Skeletal muscle tissue (tissue), 4 donors: Measurements from ENCODE around the gene KRT83. TPM values are rescaled to one million over a fixed set of nuclear protein-coding genes. Genes with fewer than 3 reads are reported as not detected.

ENCODE experiments used
- H3K27ac ChIP-seq: one replicate; pipeline ENCODE4 v1.7.0; 2013; ENCODE audit warnings: mild to moderate bottlenecking, low read depth, low read length, inconsistent platforms
- H3K27me3 ChIP-seq, 3 donors: one replicate each; pipeline ENCODE4 v1.7.0; 2013; ENCODE audit warnings: low read length in 3 of 3; ENCODE audit not compliant: control insufficient read depth in 3 of 3, insufficient read depth in 3 of 3
- H3K36me3 ChIP-seq, 3 donors: one replicate each; pipeline ENCODE4 v1.7.0; 2013; ENCODE audit warnings: low read length in 3 of 3; ENCODE audit not compliant: control insufficient read depth in 3 of 3, insufficient read depth in 3 of 3
- H3K4me1 ChIP-seq, 3 donors: one replicate each; pipeline ENCODE4 v1.7.0; 2013; ENCODE audit warnings: low read length in 3 of 3, mild to moderate bottlenecking in 3 of 3; ENCODE audit not compliant: control insufficient read depth in 3 of 3, insufficient read depth in 3 of 3
- H3K4me3 ChIP-seq, 3 donors: one replicate each; pipeline ENCODE4 v1.7.0; 2013; ENCODE audit warnings: low read length in 3 of 3
- H3K9ac ChIP-seq, 3 donors: one replicate each; pipeline ENCODE4 v1.7.0; 2013; ENCODE audit warnings: low read length in 3 of 3, mild to moderate bottlenecking in 3 of 3, moderate library complexity in 2 of 3, low read depth in 1 of 3
- H3K9me3 ChIP-seq, 3 donors: one replicate each; pipeline ENCODE4 v1.7.0; 2013; ENCODE audit warnings: low read length in 3 of 3; ENCODE audit not compliant: control insufficient read depth in 3 of 3
- total RNA-seq: library from RNA; depleted of rRNA; stranded (reverse); fragments of >200 nt; gene quantifications from one replicate; pipeline ENCODE4 v1.2.3, GENCODE V29; 2014
- donor health status: Osteomylitis.

KRT83 gene
- not detected for total RNA-seq

DNA sequence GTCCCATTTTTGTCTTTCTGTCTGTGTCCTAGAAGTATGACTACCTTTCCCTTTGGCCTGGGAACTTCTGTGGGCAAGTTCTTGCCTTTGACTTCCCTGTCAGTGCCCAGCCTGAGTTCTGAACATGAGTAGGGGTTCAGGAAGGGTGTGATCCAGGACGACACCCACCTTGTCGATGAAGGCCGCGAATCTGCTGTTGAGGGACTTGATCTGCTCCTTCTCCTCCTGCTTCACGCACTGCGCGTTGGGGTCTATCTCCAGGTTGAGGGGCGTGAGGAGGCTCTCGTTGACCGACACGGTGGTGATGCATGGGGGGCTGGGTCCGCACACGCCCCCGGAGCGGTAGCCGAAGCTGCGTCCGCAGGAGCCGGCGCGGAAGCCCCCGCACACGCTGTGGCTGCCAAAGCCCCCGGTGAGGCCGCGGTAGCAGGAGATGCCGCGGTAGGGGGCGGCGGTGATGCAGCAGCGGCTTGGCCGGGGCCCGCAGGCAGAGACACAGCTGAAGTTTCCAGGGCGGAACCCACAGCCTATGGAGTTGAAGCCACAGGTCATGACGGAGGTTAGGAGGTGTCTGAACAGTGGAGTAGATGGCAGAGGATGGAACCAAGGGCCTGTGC is at the start of gene KRT83:
TSS of gene KRT83 (minus strand) at position 615 of the 617 bp plus-strand sequence. CDS start at position 552, 63 bp downstream.
- Histone ChIP-seq H3K9me3 (no peaks in the 10 kb centered on the region), H3K36me3 (no peaks in the 10 kb centered on the region), H3K4me1 (no peaks in the 10 kb centered on the region), H3K9ac (no peak within 1 kb of the TSS), H3K27ac (no peak within 1 kb of the TSS), H3K4me3 (no peak within 1 kb of the TSS), H3K27me3 (peaks cover 18 to 51% (median 35%) of the 10 kb centered on the region in 3 donors)

DNA sequence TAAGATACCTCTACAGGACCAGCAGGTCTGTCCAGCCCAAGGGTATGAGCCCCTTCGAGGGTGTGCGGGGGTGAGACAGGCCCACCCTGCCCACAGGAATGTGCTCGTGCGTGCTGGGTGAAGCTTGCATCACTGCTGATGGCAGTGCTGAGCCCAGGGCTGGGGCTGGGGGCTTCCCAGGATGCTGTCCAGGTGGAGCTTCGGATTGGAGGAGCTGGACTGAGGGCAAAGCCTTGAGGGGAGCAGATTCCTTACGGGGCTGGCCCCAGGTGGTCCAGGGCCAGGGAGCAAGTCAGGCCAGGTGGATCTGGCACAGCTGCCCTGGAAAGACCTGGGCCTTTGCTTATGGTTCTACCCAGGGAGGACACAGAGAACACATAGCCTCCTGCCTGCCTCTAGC is 48.6 kb upstream of the KRT83 start:
- Histone ChIP-seq H3K4me3 (no peak overlapping the region), H3K36me3 (no peaks in the 10 kb centered on the region), H3K27ac (no peak overlapping the region), H3K9ac (no peak overlapping the region), H3K27me3 (peaks cover 0 to 21% (median 12%) of the 10 kb centered on the region in 3 donors), H3K9me3 (no peaks in the 10 kb centered on the region), H3K4me1 (peaks cover 3 to 6% (median 4%) of the 10 kb centered on the region in 3 donors)

DNA sequence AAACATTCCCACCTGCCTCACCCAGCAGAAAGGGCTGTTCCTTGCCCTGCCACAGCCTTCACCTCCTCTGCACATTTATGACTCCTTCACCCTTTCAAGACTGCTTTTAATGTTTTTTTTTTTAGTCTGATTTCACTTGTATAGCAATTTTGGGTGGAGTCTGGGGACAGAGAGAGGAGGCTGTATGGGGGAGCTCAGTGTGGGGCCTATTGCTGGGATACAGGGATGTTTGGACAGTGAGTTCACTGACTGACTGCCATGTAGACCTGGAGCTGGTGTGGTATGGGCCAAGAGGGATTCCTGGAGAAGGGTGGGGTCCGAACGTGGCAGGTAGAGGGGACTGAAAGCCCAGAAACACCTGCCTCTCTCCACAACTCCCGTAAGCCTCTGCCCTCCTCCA is 48.0 kb upstream of the KRT83 start:
- Histone ChIP-seq H3K27ac (no peak overlapping the region), H3K36me3 (no peaks in the 10 kb centered on the region), H3K4me3 (no peak overlapping the region), H3K9ac (no peak overlapping the region), H3K4me1 (peaks cover 3 to 6% (median 4%) of the 10 kb centered on the region in 3 donors), H3K9me3 (no peaks in the 10 kb centered on the region), H3K27me3 (peaks cover 3 to 24% (median 15%) of the 10 kb centered on the region in 3 donors)

DNA sequence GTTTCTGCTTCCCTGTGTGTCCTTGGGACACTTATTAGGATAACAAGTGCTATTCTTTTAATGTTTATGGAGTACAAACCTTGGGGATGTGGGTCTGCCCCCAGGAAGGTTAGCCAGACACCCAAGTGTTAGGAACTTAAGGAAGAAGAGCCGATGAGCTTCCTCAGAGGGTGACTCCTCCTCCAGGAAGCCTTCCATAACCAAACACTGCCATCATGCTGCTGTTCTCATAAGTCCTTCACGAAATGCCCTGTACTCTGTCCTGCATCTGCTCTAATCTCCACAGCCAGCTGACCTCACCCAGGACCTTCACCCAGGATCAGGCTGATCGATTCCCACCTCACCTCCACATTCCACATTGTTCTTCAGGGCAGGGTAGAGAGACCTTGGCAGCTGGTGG is 47.3 kb upstream of the KRT83 start:
- Histone ChIP-seq H3K4me1 (peaks cover 3 to 6% (median 4%) of the 10 kb centered on the region in 3 donors), H3K9me3 (no peaks in the 10 kb centered on the region), H3K4me3 (no peak overlapping the region), H3K27me3 (peaks cover 3 to 30% (median 16%) of the 10 kb centered on the region in 3 donors), H3K9ac (no peak overlapping the region), H3K27ac (no peak overlapping the region), H3K36me3 (no peaks in the 10 kb centered on the region)

DNA sequence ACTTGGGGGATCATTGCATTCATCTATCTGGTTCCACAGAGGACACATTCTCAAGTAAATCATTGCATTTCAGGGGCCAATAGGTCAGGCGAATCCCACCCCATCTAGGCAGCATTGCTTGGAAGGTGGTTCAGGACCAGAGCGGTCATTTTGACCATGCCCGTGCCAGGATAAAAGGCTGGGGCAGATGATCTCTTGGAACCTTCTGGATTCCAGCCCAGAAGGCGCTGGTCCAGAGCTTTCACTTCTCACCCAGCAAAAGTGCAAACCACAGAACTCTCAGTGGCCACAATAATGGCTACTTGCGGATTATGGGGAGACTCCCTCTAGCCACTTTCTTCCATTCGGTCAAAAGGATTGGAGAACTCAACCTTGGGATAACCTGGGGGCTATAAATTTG is 46.7 kb upstream of the KRT83 start:
- H3K27ac ChIP-seq: no peak overlapping the region
- no peaks in the 10 kb centered on the region for H3K36me3 ChIP-seq
- H3K9ac ChIP-seq: no peak overlapping the region
- H3K27me3 ChIP-seq: peaks cover 3 to 33% (median 22%) of the 10 kb centered on the region in 3 donors
- no peak overlapping the region for H3K4me3 ChIP-seq
- peaks cover 3 to 6% (median 4%) of the 10 kb centered on the region in 3 donors for H3K4me1 ChIP-seq
- no peaks in the 10 kb centered on the region for H3K9me3 ChIP-seq

DNA sequence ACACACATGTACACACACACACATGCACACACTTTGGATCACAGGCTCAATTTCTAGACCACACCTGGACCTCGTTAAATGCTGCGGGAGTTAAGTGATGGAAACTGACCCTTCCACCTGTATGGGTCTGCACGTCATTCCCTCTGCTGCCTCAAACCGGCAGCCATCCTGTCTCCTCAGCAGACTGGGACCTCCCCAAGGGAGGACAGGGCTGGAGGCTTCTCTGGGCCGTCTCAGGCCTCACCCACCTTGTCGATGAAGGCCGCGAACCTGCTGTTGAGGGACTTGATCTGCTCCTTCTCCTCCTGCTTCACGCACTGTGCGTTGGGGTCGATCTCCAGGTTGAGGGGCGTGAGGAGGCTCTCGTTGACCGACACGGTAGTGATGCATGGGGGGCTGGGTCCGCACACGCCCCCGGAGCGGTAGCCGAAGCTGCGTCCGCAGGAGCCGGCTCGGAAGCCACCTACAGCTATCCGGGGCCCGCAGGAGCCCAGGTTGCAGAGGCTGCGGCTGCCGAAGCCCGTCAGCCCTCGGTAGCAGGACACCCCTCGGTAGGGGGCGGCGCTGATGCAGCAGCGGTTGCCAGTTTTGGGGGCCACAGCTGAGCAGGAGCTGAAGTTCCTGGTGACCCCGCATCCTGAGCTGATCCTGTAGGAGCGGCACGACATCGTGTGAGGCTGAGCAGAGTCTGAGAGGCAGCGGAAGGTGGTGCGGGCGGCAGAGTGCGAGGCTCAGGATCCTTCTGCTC is 45.7 kb upstream of the KRT83 start, which contains the start of gene KRT85:
TSS of gene KRT85 (minus strand) at position 744 of the 748 bp plus-strand sequence. CDS start at position 668, 76 bp downstream.
- peaks cover 3 to 6% (median 3%) of the 10 kb centered on the region in 3 donors for H3K4me1 ChIP-seq
- H3K27me3 ChIP-seq: peaks cover 3 to 33% (median 22%) of the 10 kb centered on the region in 3 donors
- H3K9ac ChIP-seq: no peak within 1 kb of the TSS
- no peak within 1 kb of the TSS for H3K27ac ChIP-seq
- no peaks in the 10 kb centered on the region for H3K9me3 ChIP-seq
- no peaks in the 10 kb centered on the region for H3K36me3 ChIP-seq
- H3K4me3 ChIP-seq: no peak within 1 kb of the TSS

DNA sequence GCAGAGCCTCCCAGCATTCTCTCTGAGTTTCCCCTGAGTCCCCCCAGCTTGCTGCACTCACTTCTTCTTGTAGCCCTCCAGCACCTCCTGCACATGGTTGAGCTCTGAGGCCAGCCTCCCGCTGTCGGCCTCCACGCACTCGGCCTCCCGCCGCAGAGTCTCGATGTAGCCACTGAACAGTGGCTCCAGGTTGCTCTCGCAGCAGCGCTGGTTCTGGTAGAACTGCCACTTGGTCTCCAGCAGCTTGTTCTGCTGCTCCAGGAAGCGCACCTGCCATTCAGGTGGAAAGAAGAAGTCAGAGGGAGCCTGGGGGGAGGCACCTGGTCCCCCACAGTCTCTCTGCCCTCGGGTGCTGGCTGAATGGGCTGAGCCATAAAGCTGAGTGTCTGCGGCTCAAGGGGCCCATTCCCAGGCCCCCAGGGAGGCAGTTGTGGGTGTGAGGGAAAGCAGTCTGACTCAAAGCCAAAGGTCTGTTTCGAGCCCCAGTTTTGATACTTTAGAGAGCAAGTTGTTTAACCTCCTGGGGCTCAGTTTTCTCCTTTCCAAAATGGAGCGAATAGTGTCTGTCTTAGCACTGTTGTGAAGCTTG is 43.8 kb upstream of the KRT83 start:
- no peaks in the 10 kb centered on the region for H3K36me3 ChIP-seq
- H3K27ac ChIP-seq: no peak overlapping the region
- no peak overlapping the region for H3K9ac ChIP-seq
- H3K27me3 ChIP-seq: peaks cover 3 to 27% (median 18%) of the 10 kb centered on the region in 3 donors
- H3K4me1 ChIP-seq: peaks cover 0 to 10% (median 4%) of the 10 kb centered on the region in 3 donors
- no peak overlapping the region for H3K4me3 ChIP-seq
- no peaks in the 10 kb centered on the region for H3K9me3 ChIP-seq

DNA sequence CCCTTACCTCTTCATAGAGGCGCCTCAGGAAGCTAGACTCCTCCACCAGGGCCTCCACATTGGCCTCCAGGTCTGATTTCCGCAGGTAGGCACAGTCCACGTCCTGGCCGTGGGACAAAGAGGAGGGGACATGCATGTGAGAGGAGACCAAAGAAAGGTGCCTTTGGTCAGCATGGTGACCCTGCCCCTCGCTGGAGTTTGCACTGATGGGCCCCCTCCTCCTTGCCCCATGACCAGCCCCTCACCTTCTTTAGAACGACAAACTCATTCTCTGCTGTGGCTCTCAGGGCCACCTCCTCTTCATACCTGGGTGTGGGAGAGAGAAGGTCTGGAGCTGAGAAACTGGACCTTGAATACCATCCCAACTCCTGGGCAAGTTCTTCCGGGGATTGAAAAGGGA is 42.9 kb upstream of the KRT83 start:
- no peak overlapping the region for H3K9ac ChIP-seq
- H3K27ac ChIP-seq: no peak overlapping the region
- H3K27me3 ChIP-seq: peaks cover 3 to 27% (median 17%) of the 10 kb centered on the region in 3 donors
- no peaks in the 10 kb centered on the region for H3K36me3 ChIP-seq
- H3K9me3 ChIP-seq: no peaks in the 10 kb centered on the region
- no peak overlapping the region for H3K4me3 ChIP-seq
- peaks cover 0 to 10% (median 4%) of the 10 kb centered on the region in 3 donors for H3K4me1 ChIP-seq

DNA sequence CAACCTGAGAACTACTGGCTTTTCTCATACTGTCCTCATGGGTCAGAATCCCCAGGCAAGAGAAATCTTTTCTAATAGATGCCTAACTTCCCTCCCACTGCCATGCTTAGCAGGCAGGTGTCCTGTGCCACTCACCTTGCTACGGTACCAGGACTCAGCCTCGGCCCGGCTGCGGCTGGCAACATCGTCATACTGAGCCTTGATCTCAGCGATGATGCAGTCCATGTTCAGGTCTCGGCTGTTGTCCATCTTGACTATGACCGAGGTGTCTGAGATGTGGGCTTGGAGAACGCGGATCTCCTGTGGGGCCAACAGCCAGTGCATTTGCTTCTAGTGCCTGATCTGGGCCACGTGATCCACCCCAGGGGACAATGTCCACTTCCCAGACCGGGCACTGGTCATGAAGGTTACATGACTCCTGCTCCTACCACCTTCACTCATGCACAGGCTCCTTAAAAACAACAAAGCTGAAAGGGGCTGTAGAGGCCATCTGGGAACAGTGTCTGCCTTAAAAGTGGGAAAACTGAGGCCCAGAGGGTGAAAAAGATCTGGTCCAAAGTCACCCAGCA is 42.0 kb upstream of the KRT83 start:
- H3K27ac ChIP-seq: no peak overlapping the region
- H3K9me3 ChIP-seq: no peaks in the 10 kb centered on the region
- no peaks in the 10 kb centered on the region for H3K36me3 ChIP-seq
- no peak overlapping the region for H3K9ac ChIP-seq
- H3K4me1 ChIP-seq: peaks cover 0 to 10% (median 4%) of the 10 kb centered on the region in 3 donors
- no peak overlapping the region for H3K4me3 ChIP-seq
- peaks cover 3 to 27% (median 17%) of the 10 kb centered on the region in 3 donors for H3K27me3 ChIP-seq
